Colonic mucosa (tissue), 4 donors: ENCODE data around the gene CLDN7. TPM values are rescaled to one million over a fixed set of nuclear protein-coding genes. Genes with fewer than 3 reads are reported as not detected.

ENCODE experiments used
- DNase-seq: peaks from one replicate; pipeline ENCODE4 v3.0.0-alpha.2; 2020
- H3K27ac ChIP-seq: fragments of 200-600 bp; one replicate; pipeline ENCODE4 v1.8.0; 2021
- H3K27me3 ChIP-seq: fragments of 200-600 bp; one replicate; pipeline ENCODE4 v1.8.0; 2021
- H3K36me3 ChIP-seq: fragments of 200-600 bp; one replicate; pipeline ENCODE4 v1.8.0; 2021
- H3K4me1 ChIP-seq: fragments of 200-600 bp; one replicate; pipeline ENCODE4 v1.8.0; 2021; ENCODE audit warnings: mild to moderate bottlenecking
- H3K4me3 ChIP-seq: fragments of 200-600 bp; one replicate; pipeline ENCODE4 v1.8.0; 2021
- H3K9ac ChIP-seq, 2 donors: one replicate each; pipeline ENCODE4 v1.7.0; 2013; ENCODE audit warnings: control low read depth in 2 of 2, low read depth in 2 of 2, low read length in 2 of 2
- H3K9me3 ChIP-seq: fragments of 200-600 bp; one replicate; pipeline ENCODE4 v1.8.0; 2021
- CTCF ChIP-seq: fragments of 200-600 bp; IDR thresholded peaks from one replicate; pipeline ENCODE4 v1.8.0; 2022; ENCODE audit warnings: antibody characterized with exemption, mild to moderate bottlenecking
- intact Hi-C: fragments of 100-400 bp; cut with DNase I; formaldehyde crosslinking; loops from one replicate; pipeline ENCODE4 v1.14.1; 2022
- total RNA-seq, 2 donors: library from RNA; stranded (reverse); fragmentation: NEBNext Ultra II Directional in 1 of 2; extraction: Animal tissue kit (Norgen Biotek cat#: 25700) in 1 of 2; gene quantifications; one replicate each; pipeline ENCODE4 v1.2.1, GENCODE V29; 2021
- donor health status: healthy.
- donor health status: DM: no; HTN: no; CAD: no.
- donor health status: DM: no; HTN: no; CAD: no.

Gene CLDN7
- total RNA-seq, 2 donors from 2014 or later = 798 to 919 TPM

GRCh38 chr17:7243453-7243729 is 18.9 kb downstream of the CLDN7 start:
- H3K9me3 ChIP-seq = no peaks in the 10 kb centered on the region
- TF ChIP-seq CTCF = no peak
- peak overlapping the region; percentile 71 to 100 for H3K9ac ChIP-seq
- no peaks in the 10 kb centered on the region for H3K27me3 ChIP-seq
- no peak for DNase-seq
- intact Hi-C loops = no loop called here
- H3K27ac ChIP-seq = peak overlapping the region; percentile 99
- peaks cover 14% of the 10 kb centered on the region for H3K4me1 ChIP-seq
- H3K36me3 ChIP-seq = peaks cover 5% of the 10 kb centered on the region
- H3K4me3 ChIP-seq = peak overlapping the region; percentile 83

- peak overlapping the region; percentile 99 for H3K27ac ChIP-seq
- peaks cover 14% of the 10 kb centered on the region for H3K4me1 ChIP-seq
- no peaks in the 10 kb centered on the region for H3K27me3 ChIP-seq
- H3K36me3 ChIP-seq = peaks cover 5% of the 10 kb centered on the region
- H3K4me3 ChIP-seq = peak overlapping the region; percentile 83
- intact Hi-C loops = no loop called here
- H3K9ac ChIP-seq = peak overlapping the region; percentile 71 to 100
- DNase-seq = peak; percentile 98
- TF ChIP-seq CTCF = no peak
- no peaks in the 10 kb centered on the region for H3K9me3 ChIP-seq
Measured at GRCh38 chr17:7242717-7243452, 19.4 kb downstream of the CLDN7 start.

GRCh38 chr17:7241783-7242716 is 20.2 kb downstream of the CLDN7 start, which contains the start of gene GABARAP:
Gene GABARAP, minus strand, starts transcription at chr17:7242449. Its CDS starts 119 bp downstream, at chr17:7242330.
- H3K36me3 ChIP-seq = peaks cover 5% of the 10 kb centered on the region
- intact Hi-C loops = no loop called here
- TF ChIP-seq CTCF = no peak

GRCh38 chr17:7241090-7241733 is 21.1 kb downstream of the CLDN7 start:
- TF ChIP-seq CTCF = no peak
- intact Hi-C loops = no loop called here
- Histone ChIP-seq H3K36me3 (peaks cover 5% of the 10 kb centered on the region), H3K27me3 (no peaks in the 10 kb centered on the region), H3K4me1 (peaks cover 14% of the 10 kb centered on the region), H3K9me3 (no peaks in the 10 kb centered on the region), H3K27ac (peak overlapping the region; percentile 99), H3K4me3 (peak overlapping the region; percentile 83), H3K9ac (peak overlapping the region; percentile 90 to 100)
- DNase-seq = no peak

More at GRCh38 chr17:7241783-7242716, 20.2 kb downstream of the CLDN7 start, which contains the start of gene GABARAP:
- H3K4me3 ChIP-seq = peak within 1 kb of the TSS; percentile 83
- H3K9ac ChIP-seq = peak within 1 kb of the TSS; percentile 90 to 100
- peaks cover 14% of the 10 kb centered on the region for H3K4me1 ChIP-seq
- no peaks in the 10 kb centered on the region for H3K27me3 ChIP-seq
- DNase-seq = peak; percentile 96
- peak within 1 kb of the TSS; percentile 99 for H3K27ac ChIP-seq
- no peaks in the 10 kb centered on the region for H3K9me3 ChIP-seq

- no peak for TF ChIP-seq CTCF
- no peaks in the 10 kb centered on the region for H3K27me3 ChIP-seq
Measured at GRCh38 chr17:7240375-7240774, 21.9 kb downstream of the CLDN7 start.

More at GRCh38 chr17:7240375-7240774, 21.9 kb downstream of the CLDN7 start:
- Histone ChIP-seq H3K27ac (peak overlapping the region; percentile 99), H3K36me3 (peaks cover 5% of the 10 kb centered on the region), H3K9me3 (no peaks in the 10 kb centered on the region), H3K4me3 (peak overlapping the region; percentile 5), H3K4me1 (peaks cover 19% of the 10 kb centered on the region), H3K9ac (peak overlapping the region; percentile 26 to 100)
- no peak for DNase-seq
- intact Hi-C loops = no loop called here
